GM23248 (cell line): ENCODE results near the gene ARAP3.

Experiments used
- EZH2 ChIP-seq: fragments of 200-600 bp; sonication (generic); IDR thresholded peaks from 2 replicates; pipeline ENCODE4 v1.6.1; 2018; ENCODE audit warnings: antibody characterized with exemption, mild to moderate bottlenecking; ENCODE audit not compliant: insufficient read depth, poor library complexity, severe bottlenecking
- EZH2phosphoT487 ChIP-seq: fragments of 200-600 bp; sonication (generic); IDR thresholded peaks from 2 replicates; pipeline ENCODE4 v1.6.1; 2018; ENCODE audit warnings: antibody characterized with exemption, moderate library complexity, mild to moderate bottlenecking, low read depth; ENCODE audit not compliant: insufficient read depth

- no peak for TF ChIP-seq EZH2phosphoT487
- TF ChIP-seq EZH2: no peak
These were observed 36.0 kb downstream of the ARAP3 start for GRCh38 chr5:141646026-141646425.
